Endodermal cell (in vitro differentiated cells): ENCODE measurements around the gene MOB4. TPM values are rescaled to one million over a fixed set of nuclear protein-coding genes. Genes with fewer than 3 reads are reported as not detected.

ENCODE experiments used
- DNase-seq: peaks from one replicate; pipeline ENCODE4 v3.0.0-alpha.2; 2017
- H3K27ac ChIP-seq: 2 replicates; pipeline ENCODE4 v1.5.1; 2013; ENCODE audit warnings: mild to moderate bottlenecking, low read depth, low read length, moderate library complexity
- H3K27me3 ChIP-seq: 2 replicates; pipeline ENCODE4 v1.6.1; 2013; ENCODE audit warnings: mild to moderate bottlenecking, low read length, moderate library complexity; ENCODE audit not compliant: insufficient read depth, control insufficient read depth, poor library complexity, severe bottlenecking
- H3K36me3 ChIP-seq: 2 replicates; pipeline ENCODE4 v1.7.0; 2013; ENCODE audit warnings: mild to moderate bottlenecking, low read length, moderate library complexity; ENCODE audit not compliant: control insufficient read depth, insufficient read depth
- H3K4me1 ChIP-seq: one replicate; pipeline ENCODE4 v1.7.0; 2013; ENCODE audit warnings: low read length; ENCODE audit not compliant: control insufficient read depth, insufficient read depth
- H3K4me3 ChIP-seq: 2 replicates; pipeline ENCODE4 v1.5.1; 2013; ENCODE audit warnings: mild to moderate bottlenecking, low read length, moderate library complexity
- H3K9ac ChIP-seq: 2 replicates; pipeline ENCODE4 v1.6.1; 2013; ENCODE audit warnings: mild to moderate bottlenecking, low read length, moderate library complexity; ENCODE audit not compliant: poor library complexity, severe bottlenecking; ENCODE audit errors: extremely low read depth
- H3K9me3 ChIP-seq: 2 replicates; pipeline ENCODE4 v1.6.1; 2013; ENCODE audit warnings: mild to moderate bottlenecking, low read length, moderate library complexity; ENCODE audit not compliant: control insufficient read depth
- H3K27ac Mint-ChIP-seq: 2 replicates; pipeline ENCODE4 v1.8.0; 2020; ENCODE audit warnings: mixed read lengths
- H3K27me3 Mint-ChIP-seq: 2 replicates; pipeline ENCODE4 v1.8.0; 2021; ENCODE audit warnings: mild to moderate bottlenecking, mixed read lengths; ENCODE audit not compliant: insufficient read depth
- H3K36me3 Mint-ChIP-seq: 2 replicates; pipeline ENCODE4 v1.8.0; 2020; ENCODE audit warnings: low read depth, mixed read lengths
- H3K4me1 Mint-ChIP-seq: 2 replicates; pipeline ENCODE4 v1.8.0; 2020; ENCODE audit warnings: mixed read lengths
- H3K4me3 Mint-ChIP-seq: 2 replicates; pipeline ENCODE4 v1.8.0; 2020; ENCODE audit warnings: mild to moderate bottlenecking, moderate library complexity, mixed read lengths
- H3K9me3 Mint-ChIP-seq: 2 replicates; pipeline ENCODE4 v1.8.0; 2020; ENCODE audit warnings: mild to moderate bottlenecking, mixed read lengths
- WGBS, 2 experiments: methylation state at CpG; one replicate each; pipeline versions ENCODE4 v1.1.5 to v1.1.7; 2013; ENCODE audit warnings: missing lambda C conversion rate in 2 of 2, mixed read lengths in 1 of 2; ENCODE audit not compliant: insufficient coverage in 1 of 2, insufficient read length in 1 of 2; 5-methylcytosine and 5-hydroxymethylcytosine counted together
- total RNA-seq, 2 donors: library from RNA; stranded (reverse); fragmentation: NEBNext Ultra II Directional in 1 of 2; extraction: Animal tissue kit (Norgen Biotek cat#: 25700) in 1 of 2; gene quantifications; 2 replicates in 1 of 2; 3 replicates in 1 of 2; pipeline ENCODE4 v1.2.1, GENCODE V29; 2021
- TF ChIP-seq, protein P1 (sequence below): fragments of 200-600 bp; sonication (generic); conservative IDR thresholded peaks from 2 replicates; pipeline ENCODE4 v1.5.0; 2021; ENCODE audit warnings: antibody characterized with exemption, mild to moderate bottlenecking

The MOB4 gene
- total RNA-seq, 2 donors from 2014 or later: 37.0 to 42.5 TPM

DNA sequence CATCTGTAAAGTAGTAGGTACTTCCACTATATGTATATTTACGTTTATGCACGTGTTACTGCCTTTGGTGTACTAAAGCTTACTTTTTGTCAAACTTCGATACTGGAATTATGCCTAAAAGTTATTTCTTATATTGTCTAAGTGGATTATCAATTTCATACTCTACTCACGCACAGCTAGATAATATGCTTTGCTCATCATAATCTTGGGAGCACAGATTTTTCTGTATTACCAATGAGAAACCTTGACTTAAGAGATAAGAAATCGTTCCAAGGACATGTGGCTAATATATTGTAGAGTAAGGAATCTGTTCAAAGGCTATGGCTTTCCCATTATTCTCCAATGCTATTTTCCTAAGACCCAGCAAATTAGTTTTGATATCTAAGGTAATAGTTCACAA, 9.2 kb upstream of the MOB4 start:
- H3K27me3 ChIP-seq: no peaks in the 10 kb centered on the region
- H3K4me3 Mint-ChIP-seq: no peak overlapping the region
- H3K27ac ChIP-seq: no peak overlapping the region
- peaks cover 35% of the 10 kb centered on the region for H3K36me3 Mint-ChIP-seq
- WGBS, 2 experiments: 95 to 100% methylated on average over 1 to 5 of the region's 5 CpGs
- peaks cover 39% of the 10 kb centered on the region for H3K36me3 ChIP-seq
- H3K27ac Mint-ChIP-seq: no peak overlapping the region
- peaks cover 9% of the 10 kb centered on the region for H3K4me1 ChIP-seq
- peaks cover 9% of the 10 kb centered on the region for H3K4me1 Mint-ChIP-seq
- H3K9ac ChIP-seq: no peak overlapping the region
- TF ChIP-seq, protein P1, sequence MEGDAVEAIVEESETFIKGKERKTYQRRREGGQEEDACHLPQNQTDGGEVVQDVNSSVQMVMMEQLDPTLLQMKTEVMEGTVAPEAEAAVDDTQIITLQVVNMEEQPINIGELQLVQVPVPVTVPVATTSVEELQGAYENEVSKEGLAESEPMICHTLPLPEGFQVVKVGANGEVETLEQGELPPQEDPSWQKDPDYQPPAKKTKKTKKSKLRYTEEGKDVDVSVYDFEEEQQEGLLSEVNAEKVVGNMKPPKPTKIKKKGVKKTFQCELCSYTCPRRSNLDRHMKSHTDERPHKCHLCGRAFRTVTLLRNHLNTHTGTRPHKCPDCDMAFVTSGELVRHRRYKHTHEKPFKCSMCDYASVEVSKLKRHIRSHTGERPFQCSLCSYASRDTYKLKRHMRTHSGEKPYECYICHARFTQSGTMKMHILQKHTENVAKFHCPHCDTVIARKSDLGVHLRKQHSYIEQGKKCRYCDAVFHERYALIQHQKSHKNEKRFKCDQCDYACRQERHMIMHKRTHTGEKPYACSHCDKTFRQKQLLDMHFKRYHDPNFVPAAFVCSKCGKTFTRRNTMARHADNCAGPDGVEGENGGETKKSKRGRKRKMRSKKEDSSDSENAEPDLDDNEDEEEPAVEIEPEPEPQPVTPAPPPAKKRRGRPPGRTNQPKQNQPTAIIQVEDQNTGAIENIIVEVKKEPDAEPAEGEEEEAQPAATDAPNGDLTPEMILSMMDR: no peak
- H3K4me3 ChIP-seq: no peak overlapping the region
- no peaks in the 10 kb centered on the region for H3K27me3 Mint-ChIP-seq
- no peaks in the 10 kb centered on the region for H3K9me3 ChIP-seq
- no peaks in the 10 kb centered on the region for H3K9me3 Mint-ChIP-seq
- no peak for DNase-seq

DNA sequence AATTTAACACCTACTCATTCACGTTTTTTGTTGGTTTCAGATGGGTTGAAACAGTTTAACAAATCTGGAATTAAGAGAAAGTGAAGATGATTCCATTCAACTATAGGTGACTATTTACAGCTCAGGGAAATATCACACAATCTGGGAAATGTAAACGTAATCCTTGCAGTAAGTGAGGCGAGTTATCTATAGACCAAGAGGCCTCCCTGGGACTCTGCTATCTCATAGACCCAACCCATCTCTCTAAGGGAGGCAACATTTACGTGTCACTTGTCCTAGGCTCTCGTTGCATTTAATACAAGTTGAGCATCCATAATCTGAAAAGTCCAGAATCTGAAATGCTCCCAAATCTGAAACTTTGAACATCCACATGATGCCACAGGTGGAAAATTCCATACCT, 2.0 kb upstream of the MOB4 start:
- peaks cover 5% of the 10 kb centered on the region for H3K36me3 Mint-ChIP-seq
- Histone ChIP-seq H3K9ac (no peak overlapping the region), H3K27me3 (no peaks in the 10 kb centered on the region), H3K4me1 (no peaks in the 10 kb centered on the region), H3K36me3 (peaks cover 4% of the 10 kb centered on the region), H3K27ac (no peak overlapping the region), H3K4me3 (no peak overlapping the region), H3K9me3 (no peaks in the 10 kb centered on the region)
- H3K9me3 Mint-ChIP-seq: peaks cover 3% of the 10 kb centered on the region
- no peak for DNase-seq
- H3K27me3 Mint-ChIP-seq: no peaks in the 10 kb centered on the region
- no peak overlapping the region for H3K4me3 Mint-ChIP-seq
- H3K27ac Mint-ChIP-seq: no peak overlapping the region
- 77 to 84% methylated on average over 5 of the region's 5 CpGs for WGBS, 2 experiments
- TF ChIP-seq, protein P1: no peak
- peaks cover 23% of the 10 kb centered on the region for H3K4me1 Mint-ChIP-seq

DNA sequence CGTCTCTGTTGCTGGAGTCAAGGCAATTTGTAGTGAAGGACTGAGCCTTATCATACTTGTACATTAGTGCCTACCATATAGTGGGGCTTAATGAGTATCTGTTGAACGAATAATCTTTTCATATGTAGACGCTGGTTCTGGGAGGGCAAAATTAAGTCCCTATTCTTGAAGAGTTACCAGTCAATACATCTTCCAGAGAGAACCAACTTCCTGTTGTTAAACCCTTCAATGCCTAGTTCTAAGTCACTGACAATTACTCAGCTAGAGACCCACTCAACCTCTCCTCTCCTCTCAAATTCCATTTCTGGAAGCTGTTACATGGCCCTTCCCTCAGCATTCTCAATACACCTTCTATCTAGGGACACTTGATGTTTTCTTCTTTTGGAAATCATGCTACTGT, 1.1 kb upstream of the MOB4 start:
- Histone ChIP-seq H3K9me3 (no peaks in the 10 kb centered on the region), H3K9ac (no peak overlapping the region), H3K4me3 (peak overlapping the region; percentile 93), H3K27me3 (no peaks in the 10 kb centered on the region), H3K36me3 (peaks cover 4% of the 10 kb centered on the region), H3K27ac (no peak overlapping the region), H3K4me1 (no peaks in the 10 kb centered on the region)
- TF ChIP-seq, protein P1: no peak
- peaks cover 5% of the 10 kb centered on the region for H3K9me3 Mint-ChIP-seq
- peaks cover 13% of the 10 kb centered on the region for H3K36me3 Mint-ChIP-seq
- H3K4me1 Mint-ChIP-seq: peaks cover 23% of the 10 kb centered on the region
- DNase-seq: no peak
- 81 to 85% methylated on average over 2 to 3 of the region's 3 CpGs for WGBS, 2 experiments
- peak overlapping the region; percentile 97 for H3K27ac Mint-ChIP-seq
- no peaks in the 10 kb centered on the region for H3K27me3 Mint-ChIP-seq
- H3K4me3 Mint-ChIP-seq: peak overlapping the region; percentile 84
